A204.1 (cell line): Measurements from ENCODE around the gene SSBP1.

Experiments used
- FAIRE-seq: peaks from 2 replicates; lab custom pipeline; 2012; peaks lifted over from hg19 to GRCh38; lab: Jason Lieb, UNC

SSBP1 gene

GRCh38 chr7:141776374-141776773, 38.2 kb downstream of the SSBP1 start, which contains the start of gene TAS2R4:
TAS2R4 (plus strand) TSS chr7:141776674; CDS start chr7:141778489, 1,815 bp downstream.
- FAIRE-seq: no peak

GRCh38 chr7:141785706-141786552, 47.8 kb downstream of the SSBP1 start:
- peak; percentile 87 for FAIRE-seq

GRCh38 chr7:141788296-141788695, 50.1 kb downstream of the SSBP1 start:
- no peak for FAIRE-seq

- FAIRE-seq: no peak
Measured at GRCh38 chr7:141789917-141790316, 51.8 kb downstream of the SSBP1 start, which contains the start of gene TAS2R5. TAS2R5 (plus strand) TSS chr7:141790217; CDS start chr7:141790362, 145 bp downstream.

- no peak for FAIRE-seq
Measured at GRCh38 chr7:141792526-141792925, 54.4 kb downstream of the SSBP1 start.
